A549 (cell line): Measurements from ENCODE around the gene ERO1A. TPM values are rescaled to one million over a fixed set of nuclear protein-coding genes. Genes with fewer than 3 reads are reported as not detected.
A peak's percentile ranks its signal among the peaks of the same experiment; 100 is the strongest.

Source experiments
- ATAC-seq, 2 experiments: fragments of 200-7000 bp in 1 of 2; fragments of >200 bp in 1 of 2; cut with Nextera tagmentation in 1 of 2; cut with Tn5 transposase in 1 of 2; 3 replicates each; pipeline versions ENCODE4 v1.8.0 to v1.9.1; 2018 to 2020; ENCODE audit warnings: mild to moderate bottlenecking in 1 of 2, moderate library complexity in 1 of 2
- CTCF ChIA-PET: fragments of 300-600 bp; sonication (Branson Sonifier 250); formaldehyde crosslinking; extraction: SDS; loops from one replicate; lab custom pipeline; 2021; ENCODE audit warnings: antibody characterized with exemption, inconsistent platforms; lab: Yijun Ruan, JAX
- POLR2A ChIA-PET: fragments of 350-600 bp; formaldehyde crosslinking; extraction: SDS; loops from one replicate; lab custom pipeline; 2021; ENCODE audit warnings: antibody characterized with exemption, inconsistent platforms; lab: Yijun Ruan, JAX
- DNase-seq, 2 experiments: peaks; one replicate each; pipeline versions ENCODE4 v3.0.0 to v3.0.0-alpha.2; 2011 to 2016; ENCODE audit warnings: low read depth in 1 of 2, low spot score in 1 of 2
- FAIRE-seq: peaks from 2 replicates; lab custom pipeline; 2011; peaks lifted over from hg19 to GRCh38; lab: Jason Lieb, UNC
- H3K27ac ChIP-seq, 2 experiments: fragments of >200 bp; sonication (Bioruptor Twin); formaldehyde crosslinking; 3 replicates each; pipeline ENCODE4 v1.5.1; 2016 to 2017
- H3K4me1 ChIP-seq: fragments of >200 bp; sonication (Bioruptor Twin); formaldehyde crosslinking; 3 replicates; pipeline ENCODE4 v1.6.1; 2016
- H3K4me2 ChIP-seq: fragments of >200 bp; sonication (Bioruptor Twin); formaldehyde crosslinking; 3 replicates; pipeline ENCODE4 v1.6.1; 2016
- H3K4me3 ChIP-seq: fragments of >200 bp; sonication (Bioruptor Twin); formaldehyde crosslinking; 3 replicates; pipeline ENCODE4 v1.5.1; 2016
- H3K9me3 ChIP-seq: fragments of >200 bp; sonication (Bioruptor Twin); formaldehyde crosslinking; 3 replicates; pipeline ENCODE4 v1.6.1; 2016
- BHLHE40 ChIP-seq: IDR thresholded peaks from 2 replicates; pipeline ENCODE4 v1.6.1; 2012; ENCODE audit warnings: low read depth, low read length, inconsistent platforms
- CBX2 ChIP-seq: fragments of 200-600 bp; sonication (generic); IDR thresholded peaks from 2 replicates; pipeline ENCODE4 v1.6.1; 2016; ENCODE audit warnings: low read depth, mild to moderate bottlenecking, borderline replicate concordance
- CBX8 ChIP-seq: fragments of 200-600 bp; sonication (generic); IDR thresholded peaks from 2 replicates; pipeline ENCODE4 v1.6.1; 2016
- CHD2 ChIP-seq: fragments of 150-350 bp; IDR thresholded peaks from 2 replicates; pipeline ENCODE4 v1.6.1; 2014; ENCODE audit warnings: low read length; ENCODE audit not compliant: partially characterized antibody
- EHF ChIP-seq: fragments of 250-450 bp; sonication (Bioruptor Pico); IDR thresholded peaks from 2 replicates; pipeline ENCODE4 v1.5.0; 2020; ENCODE audit warnings: mild to moderate bottlenecking
- EHMT2 ChIP-seq: fragments of 200-600 bp; sonication (generic); IDR thresholded peaks from 2 replicates; pipeline ENCODE4 v1.6.1; 2016; ENCODE audit warnings: antibody characterized with exemption, low read depth, mild to moderate bottlenecking, moderate library complexity
- ELK1 ChIP-seq: fragments of 150-350 bp; IDR thresholded peaks from 2 replicates; pipeline ENCODE4 v1.6.1; 2014; ENCODE audit warnings: low read depth, mild to moderate bottlenecking, low read length
- FOSL2 ChIP-seq, 2 experiments: fragments of 450-650 bp in 1 of 2; fragments of >200 bp in 1 of 2; sonication (Bioruptor Twin) in 1 of 2; formaldehyde crosslinking; IDR thresholded peaks; 2 replicates each; pipeline versions ENCODE4 v1.5.0 to v1.6.1; 2016 to 2020; ENCODE audit warnings: mild to moderate bottlenecking in 1 of 2, moderate library complexity in 1 of 2
- HDAC2 ChIP-seq: fragments of 200-600 bp; sonication (generic); IDR thresholded peaks from 2 replicates; pipeline ENCODE4 v1.6.1; 2016
- HEYL ChIP-seq: fragments of 250-450 bp; sonication (Bioruptor Pico); IDR thresholded peaks from 2 replicates; pipeline ENCODE4 v1.8.0; 2021; ENCODE audit warnings: mild to moderate bottlenecking, moderate library complexity
- HOXB5 ChIP-seq: fragments of 250-450 bp; sonication (Bioruptor Pico); IDR thresholded peaks from 2 replicates; pipeline ENCODE4 v1.5.0; 2020; ENCODE audit warnings: mild to moderate bottlenecking, moderate library complexity
- NFE2L2 ChIP-seq: fragments of 150-350 bp; conservative IDR thresholded peaks from 2 replicates; pipeline ENCODE4 v1.6.1; 2014; ENCODE audit warnings: low read length
- PHF8 ChIP-seq: fragments of 200-600 bp; sonication (generic); IDR thresholded peaks from 2 replicates; pipeline ENCODE4 v1.6.1; 2016; ENCODE audit warnings: low read depth, mild to moderate bottlenecking, antibody characterized with exemption, moderate library complexity, borderline replicate concordance
- RAD21 ChIP-seq, 2 experiments: fragments of >200 bp in 1 of 2; sonication (Bioruptor Twin) in 1 of 2; formaldehyde crosslinking in 1 of 2; IDR thresholded peaks in 1 of 2; conservative IDR thresholded peaks in 1 of 2; 2 replicates in 1 of 2; 3 replicates in 1 of 2; pipeline ENCODE4 v1.6.1; 2012 to 2018; ENCODE audit warnings: inconsistent platforms in 1 of 2
- REST ChIP-seq: fragments of 200-600 bp; sonication (generic); IDR thresholded peaks from 2 replicates; pipeline ENCODE4 v1.6.1; 2016; ENCODE audit warnings: antibody characterized with exemption, mild to moderate bottlenecking, moderate library complexity
- TP53 ChIP-seq: fragments of 250-450 bp; sonication (Bioruptor Pico); IDR thresholded peaks from 2 replicates; pipeline ENCODE4 v1.5.0; 2021; ENCODE audit warnings: mild to moderate bottlenecking, moderate library complexity
- WGBS: methylation state at CpG from one replicate; pipeline ENCODE4 v1.1.6; 2017; ENCODE audit errors: missing lambda C conversion rate; 5-methylcytosine and 5-hydroxymethylcytosine counted together
- polyA plus RNA-seq, 4 experiments: library from polyadenylated mRNA; depleted of rRNA in 3 of 4; stranded (reverse); fragments of >200 nt; fragmentation: RNase III in 1 of 4; extraction: RNeasy Plus Mini Kit Qiagen cat#74134 plus additional on column Dnase treatment in 1 of 4; gene quantifications; 2 replicates in 3 of 4; 3 replicates in 1 of 4; pipeline ENCODE4 v1.2.3, GENCODE V29; 2011 to 2017
- TF ChIP-seq, protein P1 (sequence below): IDR thresholded peaks from 2 replicates; pipeline ENCODE4 v1.6.1; 2012
- TF ChIP-seq, protein P2 (sequence below): fragments of >200 bp; sonication (Bioruptor Twin); formaldehyde crosslinking; IDR thresholded peaks from 3 replicates; pipeline ENCODE4 v1.5.1; 2016
- TF ChIP-seq, protein P3 (sequence below): fragments of 450-650 bp; IDR thresholded peaks from 2 replicates; pipeline ENCODE4 v1.6.1; 2014; ENCODE audit warnings: antibody characterized with exemption
- TF ChIP-seq, protein P4 (sequence below): IDR thresholded peaks from 2 replicates; pipeline ENCODE4 v1.6.1; 2012; ENCODE audit warnings: low read depth, borderline replicate concordance

ERO1A gene
- polyA plus RNA-seq, 2 of the 4 experiments (the other 2 are of a cell fraction): 39.2 to 69.1 TPM

DNA sequence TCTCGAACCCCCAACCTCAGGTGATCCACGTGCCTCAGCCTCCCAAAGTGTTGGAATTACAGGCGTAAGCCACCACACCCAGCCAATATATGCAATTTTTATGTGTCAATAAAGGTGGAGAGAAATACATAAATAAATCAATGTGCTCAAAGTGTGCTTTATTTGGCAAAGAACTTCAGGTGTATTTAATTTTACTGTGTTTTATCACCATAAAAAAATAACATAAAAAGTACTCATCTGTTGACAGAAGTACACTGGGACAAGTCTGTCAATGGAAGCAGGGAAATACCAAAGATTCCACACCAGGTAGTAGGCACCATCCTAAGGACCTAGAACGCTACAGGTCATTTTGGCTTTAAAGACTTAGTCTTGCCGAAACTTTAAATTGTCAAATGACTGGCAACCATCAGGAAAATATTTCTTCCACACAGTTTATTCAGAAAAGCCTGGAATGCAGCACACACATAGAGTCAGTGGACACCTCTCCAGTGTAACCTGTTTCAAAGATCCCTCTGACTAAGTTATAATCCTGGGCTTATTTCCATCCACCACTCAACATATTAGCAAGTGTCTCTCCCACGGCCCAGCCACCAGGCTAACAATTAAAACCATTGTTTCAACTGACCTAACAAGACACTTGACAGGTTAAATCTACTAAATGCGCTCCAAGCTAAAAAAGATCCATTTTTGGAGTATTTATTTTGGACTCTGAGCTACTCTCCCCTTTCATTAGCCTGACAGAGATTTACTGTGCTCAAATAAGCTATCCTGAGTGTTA is 4.2 kb downstream of the ERO1A start:
- Histone ChIP-seq H3K4me3 (no peak overlapping the region), H3K27ac (no peak overlapping the region), H3K9me3 (no peaks in the 10 kb centered on the region), H3K4me2 (no peak overlapping the region), H3K4me1 (peaks cover 36% of the 10 kb centered on the region; the same call in 2 of the 3 replicates)
- no peak for ATAC-seq
- ChIA-PET POLR2A (no interaction called here), CTCF (interaction anchor here (1.2 kb wide), 1 partner anchor 271 kb away, joined by 3 read pairs; no protein-coding TSS in a partner anchor)
- TF ChIP-seq HDAC2: no peak
- TF ChIP-seq, protein P1, sequence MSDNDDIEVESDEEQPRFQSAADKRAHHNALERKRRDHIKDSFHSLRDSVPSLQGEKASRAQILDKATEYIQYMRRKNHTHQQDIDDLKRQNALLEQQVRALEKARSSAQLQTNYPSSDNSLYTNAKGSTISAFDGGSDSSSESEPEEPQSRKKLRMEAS: no peak
- no peak for TF ChIP-seq CBX2
- TF ChIP-seq ELK1: no peak
- no peak for TF ChIP-seq EHF
- no peak for TF ChIP-seq EHMT2
- TF ChIP-seq HEYL (CRISPR knock-in tag): no peak
- TF ChIP-seq RAD21 (conservative IDR thresholded peaks at IDR 0.05 in 1 of 2, IDR thresholded peaks at IDR 0.05 in 1 of 2): no peak
- TF ChIP-seq, protein P2, sequence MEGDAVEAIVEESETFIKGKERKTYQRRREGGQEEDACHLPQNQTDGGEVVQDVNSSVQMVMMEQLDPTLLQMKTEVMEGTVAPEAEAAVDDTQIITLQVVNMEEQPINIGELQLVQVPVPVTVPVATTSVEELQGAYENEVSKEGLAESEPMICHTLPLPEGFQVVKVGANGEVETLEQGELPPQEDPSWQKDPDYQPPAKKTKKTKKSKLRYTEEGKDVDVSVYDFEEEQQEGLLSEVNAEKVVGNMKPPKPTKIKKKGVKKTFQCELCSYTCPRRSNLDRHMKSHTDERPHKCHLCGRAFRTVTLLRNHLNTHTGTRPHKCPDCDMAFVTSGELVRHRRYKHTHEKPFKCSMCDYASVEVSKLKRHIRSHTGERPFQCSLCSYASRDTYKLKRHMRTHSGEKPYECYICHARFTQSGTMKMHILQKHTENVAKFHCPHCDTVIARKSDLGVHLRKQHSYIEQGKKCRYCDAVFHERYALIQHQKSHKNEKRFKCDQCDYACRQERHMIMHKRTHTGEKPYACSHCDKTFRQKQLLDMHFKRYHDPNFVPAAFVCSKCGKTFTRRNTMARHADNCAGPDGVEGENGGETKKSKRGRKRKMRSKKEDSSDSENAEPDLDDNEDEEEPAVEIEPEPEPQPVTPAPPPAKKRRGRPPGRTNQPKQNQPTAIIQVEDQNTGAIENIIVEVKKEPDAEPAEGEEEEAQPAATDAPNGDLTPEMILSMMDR: no peak
- no peak for TF ChIP-seq FOSL2 (IDR thresholded peaks at IDR 0.05)
- TF ChIP-seq FOSL2 (CRISPR knock-in tag; IDR thresholded peaks at IDR 0.05): no peak
- TF ChIP-seq NFE2L2: no peak
- TF ChIP-seq CHD2: no peak
- DNase-seq: no peak
- 84% methylated on average over 7 of the region's 7 CpGs for WGBS
- FAIRE-seq: no peak

GRCh38 chr14:52686176-52686575 is 9.2 kb downstream of the ERO1A start:
- no peak for DNase-seq
- Histone ChIP-seq H3K4me2 (no peak overlapping the region), H3K4me1 (peaks cover 13% of the 10 kb centered on the region; the same call in 2 of the 3 replicates), H3K9me3 (no peaks in the 10 kb centered on the region), H3K27ac (no peak overlapping the region), H3K4me3 (no peak overlapping the region)
- ChIA-PET POLR2A (no interaction called here), CTCF (interaction anchor here (1.5 kb wide), 1 partner anchor 1662 kb away, joined by 3 read pairs; no protein-coding TSS in a partner anchor)
- WGBS: 73% methylated on average over 1 of the region's 1 CpG
- no peak for FAIRE-seq
- no peak for ATAC-seq
- TF ChIP-seq CBX8: no peak
- TF ChIP-seq PHF8: no peak
- TF ChIP-seq BHLHE40: no peak
- TF ChIP-seq EHMT2: no peak

DNA sequence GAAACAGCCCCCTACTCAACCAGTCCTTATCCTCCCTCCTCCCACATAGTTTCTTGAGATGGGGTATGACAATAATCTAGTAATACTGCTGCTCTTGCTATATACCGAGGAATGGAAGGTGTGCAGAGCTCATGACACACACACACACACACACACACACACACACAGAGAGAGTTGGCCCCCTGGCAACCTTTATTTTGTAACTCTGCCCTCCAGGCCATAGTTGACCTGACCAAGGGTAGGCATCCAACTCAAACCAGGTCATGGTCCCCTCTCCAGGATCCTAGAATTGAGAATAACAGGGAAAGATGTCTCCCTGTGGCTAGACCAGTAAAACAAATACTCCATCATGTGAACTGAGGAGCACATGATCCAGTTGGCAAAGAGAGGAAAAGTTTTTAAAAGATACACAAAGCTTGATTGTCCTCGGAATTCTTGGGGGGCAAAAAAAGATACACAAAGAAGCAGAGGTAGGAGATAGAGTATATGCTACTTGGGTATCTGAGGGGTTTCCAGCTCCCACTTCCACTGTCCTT is 11.3 kb downstream of the ERO1A start:
- DNase-seq: peak in 1 of 2 experiments; percentile 44
- Histone ChIP-seq H3K4me3 (no peak overlapping the region), H3K9me3 (no peaks in the 10 kb centered on the region), H3K4me2 (no peak overlapping the region), H3K27ac (0 out of 6 replicates have a peak overlapping the region, but pooled peaks of 1 of the 2 experiments have one; percentile 19), H3K4me1 (peaks cover 9% of the 10 kb centered on the region; the same call in 2 of the 3 replicates)
- no peak for TF ChIP-seq HOXB5 (CRISPR knock-in tag)
- no peak for TF ChIP-seq TP53 (CRISPR knock-in tag)
- TF ChIP-seq, protein P3, sequence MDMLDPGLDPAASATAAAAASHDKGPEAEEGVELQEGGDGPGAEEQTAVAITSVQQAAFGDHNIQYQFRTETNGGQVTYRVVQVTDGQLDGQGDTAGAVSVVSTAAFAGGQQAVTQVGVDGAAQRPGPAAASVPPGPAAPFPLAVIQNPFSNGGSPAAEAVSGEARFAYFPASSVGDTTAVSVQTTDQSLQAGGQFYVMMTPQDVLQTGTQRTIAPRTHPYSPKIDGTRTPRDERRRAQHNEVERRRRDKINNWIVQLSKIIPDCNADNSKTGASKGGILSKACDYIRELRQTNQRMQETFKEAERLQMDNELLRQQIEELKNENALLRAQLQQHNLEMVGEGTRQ: peak; percentile 70
- TF ChIP-seq REST: no peak
- TF ChIP-seq EHMT2: no peak
- TF ChIP-seq, protein P4, sequence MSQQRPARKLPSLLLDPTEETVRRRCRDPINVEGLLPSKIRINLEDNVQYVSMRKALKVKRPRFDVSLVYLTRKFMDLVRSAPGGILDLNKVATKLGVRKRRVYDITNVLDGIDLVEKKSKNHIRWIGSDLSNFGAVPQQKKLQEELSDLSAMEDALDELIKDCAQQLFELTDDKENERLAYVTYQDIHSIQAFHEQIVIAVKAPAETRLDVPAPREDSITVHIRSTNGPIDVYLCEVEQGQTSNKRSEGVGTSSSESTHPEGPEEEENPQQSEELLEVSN: no peak
- TF ChIP-seq, protein P1: no peak
- no peak for TF ChIP-seq NFE2L2
- 77% methylated on average over 2 of the region's 2 CpGs for WGBS
- ATAC-seq: peak; percentile 26 to 30; a peak in 2 of 6 replicates
- POLR2A ChIA-PET: no interaction called here
- FAIRE-seq: no peak
- CTCF ChIA-PET: interaction anchor here (0.6 to 1.8 kb wide), 3 partner anchors 9 to 116 kb away, joined by 3 to 4 read pairs (median 3); no protein-coding TSS in a partner anchor
